Measurements from ENCODE around the gene KRT7.

- no peak for TF ChIP-seq EZH2phosphoT487 (IDR thresholded peaks at IDR 0.05; ENCODE audit: insufficient read depth, low read depth)
- TF ChIP-seq EZH2 (IDR thresholded peaks at IDR 0.05; ENCODE audit: insufficient read depth, poor library complexity, severe bottlenecking) = no peak
These were observed 17.3 kb downstream of the KRT7 start for GRCh38 chr12:52250048-52250990.

Data from GM23248 (cell line).